Measurements from ENCODE around the gene RSPO1.

Gene RSPO1

GRCh38 chr1:37667023-37667671 is 32.5 kb upstream of the RSPO1 start:
- Histone ChIP-seq H3K9ac (ENCODE audit: low read depth, low read length) (no peak overlapping the region), H3K4me3 (ENCODE audit: low read length) (no peak overlapping the region), H3K4me1 (ENCODE audit: control insufficient read depth, insufficient read depth, low read length) (no peaks in the 10 kb centered on the region), H3K4me2 (ENCODE audit: low read length) (no peak overlapping the region), H3K36me3 (ENCODE audit: insufficient read depth, low read length) (no peaks in the 10 kb centered on the region), H3K9me3 (replicated peaks; ENCODE audit: low read length) (no peaks in the 10 kb centered on the region), H3K27me3 (ENCODE audit: control insufficient read depth, insufficient read depth, low read length) (peaks cover 62% of the 10 kb centered on the region)

- Histone ChIP-seq H3K9ac (ENCODE audit: low read depth, low read length) (no peak overlapping the region), H3K4me1 (ENCODE audit: control insufficient read depth, insufficient read depth, low read length) (no peaks in the 10 kb centered on the region), H3K4me2 (ENCODE audit: low read length) (no peak overlapping the region), H3K36me3 (ENCODE audit: insufficient read depth, low read length) (no peaks in the 10 kb centered on the region), H3K4me3 (ENCODE audit: low read length) (no peak overlapping the region), H3K9me3 (replicated peaks; ENCODE audit: low read length) (no peaks in the 10 kb centered on the region), H3K27me3 (ENCODE audit: control insufficient read depth, insufficient read depth, low read length) (peaks cover 54% of the 10 kb centered on the region)
Measured at GRCh38 chr1:37666241-37666867, 31.7 kb upstream of the RSPO1 start.

GRCh38 chr1:37663426-37664000 is 28.8 kb upstream of the RSPO1 start:
- no peaks in the 10 kb centered on the region for H3K36me3 ChIP-seq (ENCODE audit: insufficient read depth, low read length)
- no peaks in the 10 kb centered on the region for H3K9me3 ChIP-seq (replicated peaks; ENCODE audit: low read length)
- H3K4me3 ChIP-seq (ENCODE audit: low read length): no peak overlapping the region
- no peaks in the 10 kb centered on the region for H3K4me1 ChIP-seq (ENCODE audit: control insufficient read depth, insufficient read depth, low read length)
- H3K4me2 ChIP-seq (ENCODE audit: low read length): no peak overlapping the region
- H3K27me3 ChIP-seq (ENCODE audit: control insufficient read depth, insufficient read depth, low read length): peaks cover 43% of the 10 kb centered on the region
- no peak overlapping the region for H3K9ac ChIP-seq (ENCODE audit: low read depth, low read length)

- Histone ChIP-seq H3K4me2 (ENCODE audit: low read length) (no peak overlapping the region), H3K27me3 (ENCODE audit: control insufficient read depth, insufficient read depth, low read length) (peaks cover 43% of the 10 kb centered on the region), H3K4me1 (ENCODE audit: control insufficient read depth, insufficient read depth, low read length) (no peaks in the 10 kb centered on the region), H3K9me3 (replicated peaks; ENCODE audit: low read length) (no peaks in the 10 kb centered on the region), H3K9ac (ENCODE audit: low read depth, low read length) (no peak overlapping the region), H3K4me3 (ENCODE audit: low read length) (no peak overlapping the region), H3K36me3 (ENCODE audit: insufficient read depth, low read length) (no peaks in the 10 kb centered on the region)
Measured at GRCh38 chr1:37662031-37662755, 27.5 kb upstream of the RSPO1 start.

- Histone ChIP-seq H3K9me3 (replicated peaks; ENCODE audit: low read length) (no peaks in the 10 kb centered on the region), H3K27me3 (ENCODE audit: control insufficient read depth, insufficient read depth, low read length) (peaks cover 42% of the 10 kb centered on the region), H3K4me2 (ENCODE audit: low read length) (no peak overlapping the region), H3K4me1 (ENCODE audit: control insufficient read depth, insufficient read depth, low read length) (no peaks in the 10 kb centered on the region), H3K36me3 (ENCODE audit: insufficient read depth, low read length) (no peaks in the 10 kb centered on the region), H3K4me3 (ENCODE audit: low read length) (no peak overlapping the region), H3K9ac (ENCODE audit: low read depth, low read length) (no peak overlapping the region)
Measured at GRCh38 chr1:37661401-37661800, 26.7 kb upstream of the RSPO1 start.

- Histone ChIP-seq H3K4me2 (ENCODE audit: low read length) (no peak overlapping the region), H3K27me3 (ENCODE audit: control insufficient read depth, insufficient read depth, low read length) (peaks cover 40% of the 10 kb centered on the region), H3K4me3 (ENCODE audit: low read length) (no peak overlapping the region), H3K9ac (ENCODE audit: low read depth, low read length) (no peak overlapping the region), H3K9me3 (replicated peaks; ENCODE audit: low read length) (no peaks in the 10 kb centered on the region), H3K4me1 (ENCODE audit: control insufficient read depth, insufficient read depth, low read length) (no peaks in the 10 kb centered on the region), H3K36me3 (ENCODE audit: insufficient read depth, low read length) (no peaks in the 10 kb centered on the region)
Measured at GRCh38 chr1:37660664-37661063, 26.0 kb upstream of the RSPO1 start.

GRCh38 chr1:37658486-37658885 is 23.8 kb upstream of the RSPO1 start:
- H3K9me3 ChIP-seq (replicated peaks; ENCODE audit: low read length): no peaks in the 10 kb centered on the region
- no peak overlapping the region for H3K4me2 ChIP-seq (ENCODE audit: low read length)
- H3K9ac ChIP-seq (ENCODE audit: low read depth, low read length): no peak overlapping the region
- H3K36me3 ChIP-seq (ENCODE audit: insufficient read depth, low read length): no peaks in the 10 kb centered on the region
- peaks cover 37% of the 10 kb centered on the region for H3K27me3 ChIP-seq (ENCODE audit: control insufficient read depth, insufficient read depth, low read length)
- no peaks in the 10 kb centered on the region for H3K4me1 ChIP-seq (ENCODE audit: control insufficient read depth, insufficient read depth, low read length)
- H3K4me3 ChIP-seq (ENCODE audit: low read length): no peak overlapping the region

GRCh38 chr1:37657620-37658412 is 23.1 kb upstream of the RSPO1 start:
- no peak overlapping the region for H3K9ac ChIP-seq (ENCODE audit: low read depth, low read length)
- H3K4me2 ChIP-seq (ENCODE audit: low read length): no peak overlapping the region
- peaks cover 37% of the 10 kb centered on the region for H3K27me3 ChIP-seq (ENCODE audit: control insufficient read depth, insufficient read depth, low read length)
- H3K4me1 ChIP-seq (ENCODE audit: control insufficient read depth, insufficient read depth, low read length): no peaks in the 10 kb centered on the region
- no peak overlapping the region for H3K4me3 ChIP-seq (ENCODE audit: low read length)
- H3K36me3 ChIP-seq (ENCODE audit: insufficient read depth, low read length): no peaks in the 10 kb centered on the region
- no peaks in the 10 kb centered on the region for H3K9me3 ChIP-seq (replicated peaks; ENCODE audit: low read length)

- H3K27me3 ChIP-seq (ENCODE audit: control insufficient read depth, insufficient read depth, low read length): peaks cover 36% of the 10 kb centered on the region
Measured at GRCh38 chr1:37656881-37657280, 22.2 kb upstream of the RSPO1 start.

GRCh38 chr1:37656026-37656425 is 21.3 kb upstream of the RSPO1 start:
- H3K36me3 ChIP-seq (ENCODE audit: insufficient read depth, low read length): no peaks in the 10 kb centered on the region
- H3K4me3 ChIP-seq (ENCODE audit: low read length): no peak overlapping the region
- no peak overlapping the region for H3K4me2 ChIP-seq (ENCODE audit: low read length)
- H3K27me3 ChIP-seq (ENCODE audit: control insufficient read depth, insufficient read depth, low read length): peaks cover 44% of the 10 kb centered on the region
- no peak overlapping the region for H3K9ac ChIP-seq (ENCODE audit: low read depth, low read length)
- H3K4me1 ChIP-seq (ENCODE audit: control insufficient read depth, insufficient read depth, low read length): no peaks in the 10 kb centered on the region
- no peaks in the 10 kb centered on the region for H3K9me3 ChIP-seq (replicated peaks; ENCODE audit: low read length)

More at GRCh38 chr1:37656881-37657280, 22.2 kb upstream of the RSPO1 start:
- H3K4me1 ChIP-seq (ENCODE audit: control insufficient read depth, insufficient read depth, low read length): no peaks in the 10 kb centered on the region
- H3K4me2 ChIP-seq (ENCODE audit: low read length): no peak overlapping the region
- H3K36me3 ChIP-seq (ENCODE audit: insufficient read depth, low read length): no peaks in the 10 kb centered on the region
- no peaks in the 10 kb centered on the region for H3K9me3 ChIP-seq (replicated peaks; ENCODE audit: low read length)
- no peak overlapping the region for H3K4me3 ChIP-seq (ENCODE audit: low read length)
- no peak overlapping the region for H3K9ac ChIP-seq (ENCODE audit: low read depth, low read length)

GRCh38 chr1:37655274-37655673 is 20.6 kb upstream of the RSPO1 start:
- no peaks in the 10 kb centered on the region for H3K36me3 ChIP-seq (ENCODE audit: insufficient read depth, low read length)
- H3K4me3 ChIP-seq (ENCODE audit: low read length): no peak overlapping the region
- no peak overlapping the region for H3K9ac ChIP-seq (ENCODE audit: low read depth, low read length)
- H3K4me1 ChIP-seq (ENCODE audit: control insufficient read depth, insufficient read depth, low read length): no peaks in the 10 kb centered on the region
- no peaks in the 10 kb centered on the region for H3K9me3 ChIP-seq (replicated peaks; ENCODE audit: low read length)
- no peak overlapping the region for H3K4me2 ChIP-seq (ENCODE audit: low read length)
- H3K27me3 ChIP-seq (ENCODE audit: control insufficient read depth, insufficient read depth, low read length): peaks cover 44% of the 10 kb centered on the region

Data from skeletal muscle satellite cell (primary cell).